ENCODE results near the gene NPAS3. TPM values are rescaled to one million over a fixed set of nuclear protein-coding genes. Genes with fewer than 3 reads are reported as not detected.

NPAS3 gene
- total RNA-seq, 2 donors from 2014 or later: 0.33 to 0.78 TPM

DNA sequence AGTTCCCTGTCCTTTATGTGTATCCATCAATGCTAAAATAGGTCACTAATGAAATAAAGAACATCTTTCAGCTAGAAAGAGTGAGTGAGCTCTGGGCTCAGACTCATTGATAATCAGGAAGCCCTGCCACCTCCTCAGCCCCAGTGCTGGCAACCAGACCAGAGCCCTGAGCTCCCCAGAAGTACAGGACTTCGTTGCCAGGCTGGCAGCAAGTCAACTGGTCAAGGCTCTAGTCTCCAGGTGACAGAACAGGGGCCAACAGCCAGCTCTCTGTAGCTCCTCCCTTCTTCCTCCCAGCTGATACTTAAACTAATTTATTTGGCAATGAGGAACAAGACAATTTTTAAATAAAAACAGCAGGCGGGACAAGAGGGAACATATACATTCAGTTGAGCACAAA is 866.9 kb downstream of the NPAS3 start:
- intact Hi-C loops (cut with DNase I): no loop called here
- H3K36me3 ChIP-seq (replicated peaks in 1 of 2; ENCODE audit: insufficient read depth in 1 of 2, low read depth in 2 of 2): no peaks in the 10 kb centered on the region
- DNase-seq (peak in 3 of 4 donors; percentile 38 to 64 (median 53)), ATAC-seq (no peak)
- H3K9me3 ChIP-seq: no peaks in the 10 kb centered on the region
- H3K4me1 ChIP-seq: no peaks in the 10 kb centered on the region
- 5 to 40% methylated on average over 2 of the region's 2 CpGs for WGBS, 2 donors
- H3K4me3 ChIP-seq: no peak overlapping the region
- no peak for TF ChIP-seq POLR2A (IDR thresholded peaks at IDR 0.05)
- TF ChIP-seq, protein P1, sequence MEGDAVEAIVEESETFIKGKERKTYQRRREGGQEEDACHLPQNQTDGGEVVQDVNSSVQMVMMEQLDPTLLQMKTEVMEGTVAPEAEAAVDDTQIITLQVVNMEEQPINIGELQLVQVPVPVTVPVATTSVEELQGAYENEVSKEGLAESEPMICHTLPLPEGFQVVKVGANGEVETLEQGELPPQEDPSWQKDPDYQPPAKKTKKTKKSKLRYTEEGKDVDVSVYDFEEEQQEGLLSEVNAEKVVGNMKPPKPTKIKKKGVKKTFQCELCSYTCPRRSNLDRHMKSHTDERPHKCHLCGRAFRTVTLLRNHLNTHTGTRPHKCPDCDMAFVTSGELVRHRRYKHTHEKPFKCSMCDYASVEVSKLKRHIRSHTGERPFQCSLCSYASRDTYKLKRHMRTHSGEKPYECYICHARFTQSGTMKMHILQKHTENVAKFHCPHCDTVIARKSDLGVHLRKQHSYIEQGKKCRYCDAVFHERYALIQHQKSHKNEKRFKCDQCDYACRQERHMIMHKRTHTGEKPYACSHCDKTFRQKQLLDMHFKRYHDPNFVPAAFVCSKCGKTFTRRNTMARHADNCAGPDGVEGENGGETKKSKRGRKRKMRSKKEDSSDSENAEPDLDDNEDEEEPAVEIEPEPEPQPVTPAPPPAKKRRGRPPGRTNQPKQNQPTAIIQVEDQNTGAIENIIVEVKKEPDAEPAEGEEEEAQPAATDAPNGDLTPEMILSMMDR (IDR thresholded peaks at IDR 0.05): no peak
- H3K27me3 ChIP-seq: no peaks in the 10 kb centered on the region
- no peak overlapping the region for H3K27ac ChIP-seq

DNA sequence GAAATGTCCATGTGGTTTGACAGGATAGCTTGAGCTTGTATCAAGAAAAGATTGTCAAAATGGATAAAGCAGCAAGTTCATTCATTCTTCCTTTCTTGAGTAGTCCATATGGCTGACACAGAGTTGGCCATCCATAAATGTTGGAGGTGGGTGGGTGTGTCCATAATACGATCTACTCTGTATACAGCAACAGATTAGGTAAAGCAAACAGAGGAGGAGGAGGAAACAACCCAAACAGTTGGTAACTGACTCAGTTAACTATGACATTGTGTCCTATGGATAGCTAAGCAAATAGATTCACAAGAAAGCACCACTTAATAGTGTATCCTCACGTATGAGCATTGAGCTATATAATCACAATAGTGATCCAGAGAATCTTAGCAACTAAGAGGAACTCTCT is 868.2 kb downstream of the NPAS3 start:
- Histone ChIP-seq H3K27ac (no peak overlapping the region), H3K4me3 (no peak overlapping the region), H3K9me3 (no peaks in the 10 kb centered on the region), H3K27me3 (no peaks in the 10 kb centered on the region), H3K4me1 (no peaks in the 10 kb centered on the region), H3K36me3 (replicated peaks in 1 of 2; ENCODE audit: insufficient read depth in 1 of 2, low read depth in 2 of 2) (no peaks in the 10 kb centered on the region)
- WGBS, 2 donors: 65 to 74% methylated on average over 2 of the region's 2 CpGs
- ATAC-seq: no peak
- TF ChIP-seq, protein P1 (IDR thresholded peaks at IDR 0.05): no peak
- TF ChIP-seq POLR2A (IDR thresholded peaks at IDR 0.05): no peak
- DNase-seq: no peak
- intact Hi-C loops (cut with DNase I): no loop called here

DNA sequence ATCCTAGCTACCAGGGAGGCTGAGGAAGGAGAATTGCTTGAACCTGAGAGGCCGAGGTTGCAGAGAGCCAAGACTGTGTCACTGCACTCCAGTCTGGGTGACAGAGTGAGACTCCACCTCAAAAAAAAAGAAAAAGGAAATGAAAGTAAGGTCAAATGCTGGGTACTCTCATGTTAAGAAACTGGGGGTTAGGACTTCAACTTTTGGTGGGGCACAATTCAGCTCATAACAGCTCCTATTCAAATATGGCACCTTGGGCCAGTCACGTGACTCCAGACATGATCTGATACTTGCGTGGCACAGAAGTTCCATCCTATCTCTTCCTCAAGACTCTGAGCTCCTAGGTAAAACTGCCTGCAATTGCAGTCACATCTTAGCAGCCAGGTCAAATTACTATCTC is 869.5 kb downstream of the NPAS3 start:
- H3K27me3 ChIP-seq: no peaks in the 10 kb centered on the region
- 33 to 62% methylated on average over 2 to 3 of the region's 3 CpGs for WGBS, 2 donors
- TF ChIP-seq POLR2A (IDR thresholded peaks at IDR 0.05): no peak
- TF ChIP-seq, protein P1 (IDR thresholded peaks at IDR 0.05): no peak

DNA sequence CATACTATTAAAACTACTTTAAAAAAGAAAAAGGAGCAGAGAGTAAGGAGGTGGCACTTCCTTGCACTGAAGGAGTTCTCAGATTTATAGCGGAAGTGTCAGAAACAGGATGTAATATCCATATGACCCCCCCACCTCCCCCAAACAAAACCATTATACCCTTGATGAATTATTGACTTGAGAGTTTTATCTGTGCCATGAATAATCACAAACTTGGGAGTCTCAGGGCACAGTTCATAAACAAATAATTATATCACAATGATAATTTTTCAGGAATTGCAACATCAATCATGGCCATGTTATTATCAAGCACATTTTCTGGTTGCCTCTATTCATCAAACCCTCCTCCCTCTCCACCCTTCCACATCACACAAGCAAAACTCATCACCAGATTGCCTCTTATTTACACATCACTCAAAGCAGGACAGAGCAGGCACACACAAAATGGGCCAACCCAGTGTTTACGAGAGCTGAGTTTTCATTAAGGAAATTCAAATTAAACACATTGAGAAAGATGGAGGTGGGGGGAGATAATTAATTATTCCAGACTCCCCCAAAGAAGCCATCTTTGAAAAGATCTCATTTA is 870.8 kb downstream of the NPAS3 start:
- 80 to 91% methylated on average over 2 of the region's 2 CpGs for WGBS, 2 donors

More for the DNA sequence above, 869.5 kb downstream of the NPAS3 start:
- no peaks in the 10 kb centered on the region for H3K36me3 ChIP-seq (replicated peaks in 1 of 2; ENCODE audit: insufficient read depth in 1 of 2, low read depth in 2 of 2)
- no peak for ATAC-seq
- H3K9me3 ChIP-seq: no peaks in the 10 kb centered on the region
- no peak overlapping the region for H3K4me3 ChIP-seq
- intact Hi-C loops (cut with DNase I): no loop called here
- no peak for DNase-seq
- no peak overlapping the region for H3K27ac ChIP-seq
- no peaks in the 10 kb centered on the region for H3K4me1 ChIP-seq

More for the DNA sequence above, 870.8 kb downstream of the NPAS3 start:
- no peaks in the 10 kb centered on the region for H3K36me3 ChIP-seq (replicated peaks in 1 of 2; ENCODE audit: insufficient read depth in 1 of 2, low read depth in 2 of 2)
- H3K4me3 ChIP-seq: no peak overlapping the region
- ATAC-seq: no peak
- H3K27ac ChIP-seq: no peak overlapping the region
- intact Hi-C loops (cut with DNase I): no loop called here
- H3K27me3 ChIP-seq: no peaks in the 10 kb centered on the region
- no peak for DNase-seq
- no peaks in the 10 kb centered on the region for H3K4me1 ChIP-seq
- H3K9me3 ChIP-seq: no peaks in the 10 kb centered on the region
- TF ChIP-seq, protein P1 (IDR thresholded peaks at IDR 0.05): no peak
- TF ChIP-seq POLR2A (IDR thresholded peaks at IDR 0.05): no peak
